HCT116 (cell line): Measurements from ENCODE around the gene LTO1. TPM values are rescaled to one million over a fixed set of nuclear protein-coding genes. Genes with fewer than 3 reads are reported as not detected.

Experiments
- ATAC-seq: fragments of 200-7000 bp; cut with Tn5 transposase; 2 replicates; pipeline ENCODE4 v1.9.1; 2020; ENCODE audit warnings: mild to moderate bottlenecking, moderate library complexity
- BruUV-seq: library from RNA; stranded (reverse); fragments of 400-500 nt; replicated peaks from 2 replicates; lab custom pipeline; 2021; lab: Mats Ljungman, UMichigan
- CTCF ChIA-PET: fragments of 300-600 bp; sonication (Branson Sonifier 250); formaldehyde crosslinking; loops from one replicate; lab custom pipeline; 2021; ENCODE audit warnings: antibody characterized with exemption; lab: Charles Lee
- POLR2A ChIA-PET: fragments of 300-600, 350-600 bp; sonication (Branson Sonifier 250); formaldehyde crosslinking; loops from one replicate; lab custom pipeline; 2021; ENCODE audit warnings: antibody characterized with exemption; lab: Charles Lee
- RAD21 ChIA-PET, 2 experiments: fragments of 300-600 bp; sonication (Branson Sonifier 250); formaldehyde crosslinking; loops; one replicate each; lab custom pipeline; 2023; ENCODE audit warnings: low total read pairs in 2 of 2; ENCODE audit not compliant: uncharacterized antibody in 2 of 2, unreplicated experiment in 2 of 2, low non-redundant PET in 1 of 2; lab: Charles Lee
- DNase-seq: peaks from one replicate; pipeline ENCODE4 v3.0.0-alpha.2; 2010; ENCODE audit warnings: low read depth, low spot score
- H2AFZ ChIP-seq: fragments of 200-600 bp; shearing (Covaris generic), sonication (generic); 2 replicates; pipeline ENCODE4 v1.6.1; 2017; ENCODE audit warnings: low read depth, mixed run types, mixed read lengths, antibody characterized with exemption, low read length; ENCODE audit not compliant: poor library complexity, severe bottlenecking
- H3K27ac ChIP-seq: 2 replicates; pipeline ENCODE4 v1.5.1; 2012; ENCODE audit warnings: low read depth, low read length
- H3K27me3 ChIP-seq: fragments of 200-600 bp; sonication (generic); 2 replicates; pipeline ENCODE4 v1.6.1; 2016; ENCODE audit warnings: mixed run types, low read length, mixed read lengths; ENCODE audit not compliant: insufficient read depth
- H3K36me3 ChIP-seq, 2 experiments: fragments of 200-500 bp in 1 of 2; fragments of 200-600 bp in 1 of 2; sonication (Bioruptor generic) in 1 of 2; sonication (generic) in 1 of 2; 2 replicates each; pipeline versions ENCODE4 v1.5.1 to v1.6.1; 2014 to 2016; ENCODE audit warnings: low read length in 2 of 2, inconsistent platforms in 1 of 2, mixed read lengths in 1 of 2, mixed run types in 1 of 2; ENCODE audit not compliant: insufficient read depth in 2 of 2, control insufficient read depth in 1 of 2
- H3K4me1 ChIP-seq, 2 experiments: fragments of 200-600 bp in 1 of 2; sonication (generic) in 1 of 2; 2 replicates each; pipeline versions ENCODE4 v1.5.1 to v1.6.1; 2012 to 2017; ENCODE audit warnings: low read length in 2 of 2, inconsistent platforms in 1 of 2, mild to moderate bottlenecking in 1 of 2, mixed read lengths in 1 of 2, mixed run types in 1 of 2, moderate library complexity in 1 of 2; ENCODE audit not compliant: insufficient read depth in 2 of 2, control insufficient read depth in 1 of 2
- H3K4me2 ChIP-seq: fragments of 200-600 bp; sonication (generic); 2 replicates; pipeline ENCODE4 v1.6.1; 2017; ENCODE audit warnings: mixed run types, low read length, mixed read lengths
- H3K4me3 ChIP-seq, 2 experiments: fragments of 200-600 bp in 1 of 2; sonication (generic) in 1 of 2; replicated peaks in 1 of 2; 2 replicates each; pipeline ENCODE4 v1.5.1; 2011 to 2016; ENCODE audit warnings: low read length in 2 of 2, control low read depth in 1 of 2, low read depth in 1 of 2, mild to moderate bottlenecking in 1 of 2, mixed read lengths in 1 of 2, mixed run types in 1 of 2
- H3K79me2 ChIP-seq: fragments of 200-600 bp; sonication (generic); 2 replicates; pipeline ENCODE4 v1.6.1; 2017; ENCODE audit warnings: mild to moderate bottlenecking, mixed run types, low read length, moderate library complexity, mixed read lengths; ENCODE audit not compliant: insufficient read depth
- H3K9ac ChIP-seq: fragments of 200-600 bp; sonication (generic); 2 replicates; pipeline ENCODE4 v1.6.1; 2016; ENCODE audit warnings: low read length, mixed read lengths
- H3K9me2 ChIP-seq: fragments of 200-600 bp; sonication (generic), shearing (Covaris generic); 2 replicates; pipeline ENCODE4 v1.6.1; 2017; ENCODE audit warnings: mixed run types, mild to moderate bottlenecking, moderate library complexity; ENCODE audit not compliant: insufficient read depth
- H3K9me3 ChIP-seq, 2 experiments: fragments of 200-500 bp in 1 of 2; fragments of 200-600 bp in 1 of 2; sonication (Bioruptor generic) in 1 of 2; sonication (generic) in 1 of 2; 2 replicates each; pipeline ENCODE4 v1.6.1; 2014 to 2017; ENCODE audit warnings: low read length in 2 of 2, mixed read lengths in 2 of 2, inconsistent platforms in 1 of 2, low read depth in 1 of 2, mild to moderate bottlenecking in 1 of 2, mixed run types in 1 of 2, moderate library complexity in 1 of 2; ENCODE audit not compliant: control insufficient read depth in 1 of 2, insufficient read depth in 1 of 2
- H4K20me1 ChIP-seq: fragments of 200-600 bp; sonication (generic), shearing (Covaris generic); 2 replicates; pipeline ENCODE4 v1.6.1; 2017; ENCODE audit warnings: mixed run types, mild to moderate bottlenecking, moderate library complexity; ENCODE audit not compliant: insufficient read depth
- CBX3 ChIP-seq: IDR thresholded peaks from 2 replicates; pipeline ENCODE4 v1.6.1; 2012; ENCODE audit warnings: low read depth
- CEBPB ChIP-seq: IDR thresholded peaks from 2 replicates; pipeline ENCODE4 v1.6.1; 2012; ENCODE audit warnings: low read depth
- ELF1 ChIP-seq: IDR thresholded peaks from 2 replicates; pipeline ENCODE4 v1.6.1; 2012; ENCODE audit warnings: low read depth, borderline replicate concordance
- EZH2 ChIP-seq: fragments of 200-600 bp; sonication (generic); IDR thresholded peaks from 2 replicates; pipeline ENCODE4 v1.6.1; 2017; ENCODE audit warnings: antibody characterized with exemption, mixed run types
- EZH2phosphoT487 ChIP-seq: fragments of 200-600 bp; IDR thresholded peaks from 2 replicates; pipeline ENCODE4 v1.6.1; 2018; ENCODE audit warnings: antibody characterized with exemption, borderline replicate concordance
- JUND ChIP-seq: IDR thresholded peaks from 2 replicates; pipeline ENCODE4 v1.6.1; 2012
- MAX ChIP-seq: IDR thresholded peaks from 2 replicates; pipeline ENCODE4 v1.6.1; 2012
- POLR2AphosphoS5 ChIP-seq: IDR thresholded peaks from 2 replicates; pipeline ENCODE4 v1.6.1; 2011; ENCODE audit warnings: mild to moderate bottlenecking, low read depth, low read length, moderate library complexity
- SIN3A ChIP-seq: IDR thresholded peaks from 2 replicates; pipeline ENCODE4 v1.6.1; 2012; ENCODE audit warnings: low read depth
- SP1 ChIP-seq: IDR thresholded peaks from 2 replicates; pipeline ENCODE4 v1.6.1; 2012; ENCODE audit warnings: low read depth
- SRF ChIP-seq: IDR thresholded peaks from 2 replicates; pipeline ENCODE4 v1.6.1; 2012; ENCODE audit warnings: low read depth
- TCF7L2 ChIP-seq: IDR thresholded peaks from 2 replicates; pipeline ENCODE4 v1.7.0; 2011; ENCODE audit warnings: borderline replicate concordance, inconsistent platforms; ENCODE audit not compliant: insufficient read depth, insufficient read length; ENCODE audit errors: extremely low read depth
- ZFX ChIP-seq: fragments of 450-650 bp; IDR thresholded peaks from 2 replicates; pipeline ENCODE4 v1.6.1; 2017
- intact Hi-C: fragments of 100-400 bp; cut with micrococcal nuclease; formaldehyde crosslinking; loops from 2 replicates; pipeline ENCODE4 v1.10.0; 2022
- total RNA-seq: library from RNA; stranded (reverse); gene quantifications from one replicate; pipeline ENCODE4 v1.2.1, GENCODE V29; 2021; ENCODE audit not compliant: unreplicated experiment
- TF ChIP-seq, protein P1 (sequence below): IDR thresholded peaks from 2 replicates; pipeline ENCODE4 v1.6.1; 2011; ENCODE audit warnings: mild to moderate bottlenecking, low read length, moderate library complexity; ENCODE audit not compliant: insufficient replicate concordance; ENCODE audit errors: extremely low read depth

Gene LTO1
- total RNA-seq, 1 experiment from 2014 or later: 21.3 TPM

- ChIA-PET RAD21 (no interaction called here), CTCF (no interaction called here)
Observed at GRCh38 chr11:69656536-69657455, 18.4 kb downstream of the LTO1 start.

More at GRCh38 chr11:69656536-69657455, 18.4 kb downstream of the LTO1 start:
- Histone ChIP-seq H3K79me2 (peaks cover 4% of the 10 kb centered on the region; the same call in 1 of the 2 replicates), H3K9ac (no peak overlapping the region), H2AFZ (no peak overlapping the region), H3K27ac (no peak overlapping the region), H3K9me3 (no peaks in the 10 kb centered on the region), H3K4me1 (peaks cover 0 to 35% of the 10 kb centered on the region in 2 experiments; a peak in 3 of 4 replicates), H3K27me3 (no peaks in the 10 kb centered on the region), H3K36me3 (peaks cover 11 to 14% of the 10 kb centered on the region in 2 experiments; a peak in 3 of 4 replicates), H3K4me3 (no peak overlapping the region), H4K20me1 (peaks cover 6% of the 10 kb centered on the region; the same call in 1 of the 2 replicates), H3K9me2 (no peaks in the 10 kb centered on the region), H3K4me2 (no peak overlapping the region)
- no peak for DNase-seq
- POLR2A ChIA-PET: interaction anchor here (1.1 kb wide), 1 partner anchor 364 kb away, joined by 3 read pairs; no protein-coding TSS in a partner anchor
- intact Hi-C loops: no loop called here
- TF ChIP-seq POLR2AphosphoS5 (no peak), CEBPB (no peak), EZH2phosphoT487 (no peak), CBX3 (no peak), SP1 (no peak), TCF7L2 (no peak), MAX (no peak), ZFX (no peak), SRF (no peak), SIN3A (no peak), JUND (no peak), ELF1 (no peak), EZH2 (no peak)
- TF ChIP-seq, protein P1, sequence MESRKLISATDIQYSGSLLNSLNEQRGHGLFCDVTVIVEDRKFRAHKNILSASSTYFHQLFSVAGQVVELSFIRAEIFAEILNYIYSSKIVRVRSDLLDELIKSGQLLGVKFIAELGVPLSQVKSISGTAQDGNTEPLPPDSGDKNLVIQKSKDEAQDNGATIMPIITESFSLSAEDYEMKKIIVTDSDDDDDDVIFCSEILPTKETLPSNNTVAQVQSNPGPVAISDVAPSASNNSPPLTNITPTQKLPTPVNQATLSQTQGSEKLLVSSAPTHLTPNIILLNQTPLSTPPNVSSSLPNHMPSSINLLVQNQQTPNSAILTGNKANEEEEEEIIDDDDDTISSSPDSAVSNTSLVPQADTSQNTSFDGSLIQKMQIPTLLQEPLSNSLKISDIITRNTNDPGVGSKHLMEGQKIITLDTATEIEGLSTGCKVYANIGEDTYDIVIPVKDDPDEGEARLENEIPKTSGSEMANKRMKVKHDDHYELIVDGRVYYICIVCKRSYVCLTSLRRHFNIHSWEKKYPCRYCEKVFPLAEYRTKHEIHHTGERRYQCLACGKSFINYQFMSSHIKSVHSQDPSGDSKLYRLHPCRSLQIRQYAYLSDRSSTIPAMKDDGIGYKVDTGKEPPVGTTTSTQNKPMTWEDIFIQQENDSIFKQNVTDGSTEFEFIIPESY: no peak
- no peak for ATAC-seq
- no TSS peak for BruUV-seq
